ENCODE data around the gene BBS7. TPM values are rescaled to one million over a fixed set of nuclear protein-coding genes. Genes with fewer than 3 reads are reported as not detected.

The BBS7 gene
- polyA plus RNA-seq, 6 donors from 2014 or later: 2.0 to 9.5 (median 5.1) TPM

DNA sequence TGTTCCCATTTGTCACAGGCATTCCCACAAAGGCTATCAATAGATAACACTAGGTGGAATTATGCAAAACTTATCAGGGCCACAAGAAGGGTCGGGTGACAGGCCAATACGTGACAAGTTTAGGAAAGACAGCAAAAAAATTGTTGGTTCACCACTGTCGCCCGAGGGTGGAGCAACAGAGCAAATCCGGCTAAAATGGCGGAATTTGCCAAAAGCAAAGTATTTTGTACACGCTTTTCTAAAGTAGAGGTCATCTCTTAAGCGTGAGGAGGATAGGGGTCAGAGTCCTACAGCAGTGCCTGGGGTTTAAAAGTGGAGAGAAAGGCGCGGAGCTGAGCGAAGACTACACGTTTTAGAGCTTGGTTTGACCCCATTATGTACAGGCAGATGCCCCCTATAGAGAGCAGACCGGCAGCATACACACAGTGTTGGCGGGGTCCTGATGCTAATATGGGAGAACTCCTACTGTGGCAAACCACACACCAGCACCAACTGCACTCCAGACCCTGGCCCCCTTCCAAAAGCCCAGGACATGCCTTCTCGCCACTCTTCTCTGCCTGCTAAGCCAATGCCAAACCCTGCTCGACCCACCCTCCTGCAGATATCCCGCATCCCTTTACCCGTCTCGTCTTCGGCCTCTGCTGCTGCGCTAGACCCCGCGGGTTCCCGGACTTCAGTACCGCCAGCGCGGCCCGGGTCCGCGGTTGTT is 47.3 kb downstream of the BBS7 start:
- ATAC-seq (ENCODE audit: low read depth in 2 of 2) (no peak), DNase-seq (no peak)
- Mint-ChIP-seq H3K36me3 (peaks cover 0 to 4% of the 10 kb centered on the region in 2 donors), H3K27ac (peak overlapping the region in 2 of 6 donors; percentile 83 to 96), H3K9me3 (no peaks in the 10 kb centered on the region), H3K27me3 (no peaks in the 10 kb centered on the region), H3K4me3 (peak overlapping the region; percentile 83 to 100 (median 94)), H3K4me1 (peaks cover 13 to 18% (median 13%) of the 10 kb centered on the region in 3 donors)

- Mint-ChIP-seq H3K9me3 (no peaks in the 10 kb centered on the region), H3K27me3 (no peaks in the 10 kb centered on the region), H3K27ac (no peak overlapping the region), H3K4me1 (peaks cover 13 to 18% (median 13%) of the 10 kb centered on the region in 3 donors), H3K36me3 (peaks cover 0 to 4% of the 10 kb centered on the region in 2 donors), H3K4me3 (peak overlapping the region in 3 of 8 donors; percentile 83 to 100 (median 86))
- DNase-seq (no peak), ATAC-seq (ENCODE audit: low read depth in 2 of 2) (no peak)
Measured at GRCh38 chr4:121822047-121822446, 48.2 kb downstream of the BBS7 start.

DNA sequence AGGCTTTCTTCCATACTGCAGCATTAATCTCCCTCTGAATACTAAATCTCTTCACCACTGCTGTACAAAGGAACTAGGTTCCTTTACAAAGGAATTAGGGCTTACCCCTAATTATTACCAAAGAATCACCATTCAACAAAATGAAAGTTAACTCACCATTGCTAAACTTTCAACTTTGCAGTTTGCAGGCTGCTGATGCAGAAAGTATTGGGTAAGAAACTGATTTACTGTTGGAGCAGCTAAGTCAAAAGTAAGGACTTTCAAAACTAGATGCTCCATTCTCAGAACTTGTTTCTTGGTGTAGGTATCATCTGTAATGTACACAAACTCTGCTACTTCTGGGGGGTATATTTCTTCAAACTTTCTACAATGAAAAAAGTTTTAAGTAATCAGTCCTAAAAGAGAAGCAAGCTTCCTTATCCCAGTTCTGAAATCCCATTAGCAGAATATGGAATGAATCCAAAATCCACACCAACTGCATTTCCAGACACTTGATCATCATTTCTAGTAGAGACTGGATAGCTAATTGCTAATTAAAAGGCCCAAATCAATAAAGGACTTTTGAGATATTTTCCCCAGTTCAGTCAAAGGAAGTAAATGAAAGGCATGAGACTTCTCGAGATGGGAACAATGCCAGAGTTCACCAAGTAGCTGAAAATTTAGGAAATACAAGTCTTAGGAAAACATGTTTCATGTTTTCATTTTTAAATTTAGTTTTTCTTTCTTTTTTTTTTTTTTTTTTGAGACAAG is 50.9 kb downstream of the BBS7 start:
- ATAC-seq (ENCODE audit: low read depth in 2 of 2) (no peak), DNase-seq (no peak)
- Mint-ChIP-seq H3K27ac (peak overlapping the region in 1 of 6 donors; percentile 14), H3K4me1 (peaks cover 13 to 18% (median 13%) of the 10 kb centered on the region in 3 donors), H3K27me3 (no peaks in the 10 kb centered on the region), H3K4me3 (peak overlapping the region in 1 of 8 donors; percentile 16), H3K36me3 (peaks cover 0 to 4% of the 10 kb centered on the region in 2 donors), H3K9me3 (no peaks in the 10 kb centered on the region)

- Mint-ChIP-seq H3K4me1 (peaks cover 6 to 11% (median 7%) of the 10 kb centered on the region in 3 donors), H3K36me3 (peaks cover 0 to 4% of the 10 kb centered on the region in 2 donors), H3K27me3 (no peaks in the 10 kb centered on the region), H3K27ac (peak overlapping the region in 1 of 6 donors; percentile 67), H3K4me3 (no peak overlapping the region), H3K9me3 (no peaks in the 10 kb centered on the region)
- no peak for DNase-seq
- no peak for ATAC-seq (ENCODE audit: low read depth in 2 of 2)
Measured at GRCh38 chr4:121818215-121818614, 52.1 kb downstream of the BBS7 start.

DNA sequence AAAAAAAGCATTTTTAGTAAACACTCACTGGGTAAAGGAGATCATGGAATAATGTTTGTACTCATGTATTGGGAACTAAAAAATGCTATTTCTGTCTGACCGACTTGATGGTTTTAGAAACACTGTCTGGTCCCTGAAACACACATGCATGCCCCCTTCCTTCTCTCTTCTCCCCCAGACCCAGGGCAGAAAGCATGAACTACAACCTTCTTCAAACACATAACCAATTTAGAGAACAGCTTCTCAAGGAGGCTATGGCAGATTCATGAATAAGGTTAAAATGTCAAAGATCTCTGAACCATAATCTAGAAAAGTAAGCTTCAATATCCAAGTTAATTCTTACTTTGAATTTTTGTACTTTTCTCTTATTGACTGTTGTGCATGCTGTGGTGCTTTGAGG is 52.6 kb downstream of the BBS7 start:
- Mint-ChIP-seq H3K27ac (peak overlapping the region in 2 of 6 donors; percentile 25 to 38), H3K9me3 (no peaks in the 10 kb centered on the region), H3K4me1 (peaks cover 1 to 6% (median 2%) of the 10 kb centered on the region in 3 donors), H3K4me3 (no peak overlapping the region), H3K36me3 (peaks cover 0 to 4% of the 10 kb centered on the region in 2 donors), H3K27me3 (no peaks in the 10 kb centered on the region)
- ATAC-seq (ENCODE audit: low read depth in 2 of 2) (no peak), DNase-seq (no peak)

DNA sequence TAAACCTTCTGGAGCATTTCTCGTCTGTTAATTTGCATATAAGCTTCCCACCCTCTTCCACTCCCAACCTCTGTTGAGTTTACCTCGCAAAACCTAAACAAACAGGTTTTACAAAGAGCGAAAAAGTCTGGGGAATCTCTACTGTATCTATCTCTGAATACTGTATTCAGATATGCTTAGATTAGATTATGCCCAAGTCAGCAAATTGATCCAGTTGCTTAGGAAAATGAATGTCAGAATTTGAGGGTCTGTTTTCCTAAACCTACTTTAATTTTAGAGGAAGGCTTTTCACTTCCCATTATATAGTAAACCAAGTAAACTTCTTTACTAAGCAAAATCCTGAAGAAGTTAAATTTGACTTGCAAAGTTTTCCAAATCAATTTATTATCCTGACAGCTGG is 53.3 kb downstream of the BBS7 start:
- Mint-ChIP-seq H3K9me3 (no peaks in the 10 kb centered on the region), H3K27me3 (no peaks in the 10 kb centered on the region), H3K4me1 (peaks cover 0 to 4% (median 0%) of the 10 kb centered on the region in 3 donors), H3K36me3 (peaks cover 0 to 4% of the 10 kb centered on the region in 2 donors), H3K27ac (no peak overlapping the region), H3K4me3 (no peak overlapping the region)
- DNase-seq (no peak), ATAC-seq (ENCODE audit: low read depth in 2 of 2) (no peak)

- ATAC-seq (ENCODE audit: low read depth in 2 of 2) (no peak), DNase-seq (no peak)
- Mint-ChIP-seq H3K27me3 (no peaks in the 10 kb centered on the region), H3K36me3 (peaks cover 0 to 4% of the 10 kb centered on the region in 2 donors), H3K4me3 (no peak overlapping the region), H3K9me3 (no peaks in the 10 kb centered on the region), H3K4me1 (peaks cover 0 to 4% (median 0%) of the 10 kb centered on the region in 3 donors), H3K27ac (no peak overlapping the region)
Measured at GRCh38 chr4:121814756-121815155, 55.5 kb downstream of the BBS7 start.

GRCh38 chr4:121811122-121811521 is 59.2 kb downstream of the BBS7 start:
- Mint-ChIP-seq H3K4me3 (no peak overlapping the region), H3K9me3 (no peaks in the 10 kb centered on the region), H3K27ac (no peak overlapping the region), H3K4me1 (peaks cover 0 to 4% (median 0%) of the 10 kb centered on the region in 3 donors), H3K27me3 (no peaks in the 10 kb centered on the region), H3K36me3 (peaks cover 8 to 12% of the 10 kb centered on the region in 2 donors)
- no peak for DNase-seq
- ATAC-seq (ENCODE audit: low read depth in 2 of 2): no peak

DNA sequence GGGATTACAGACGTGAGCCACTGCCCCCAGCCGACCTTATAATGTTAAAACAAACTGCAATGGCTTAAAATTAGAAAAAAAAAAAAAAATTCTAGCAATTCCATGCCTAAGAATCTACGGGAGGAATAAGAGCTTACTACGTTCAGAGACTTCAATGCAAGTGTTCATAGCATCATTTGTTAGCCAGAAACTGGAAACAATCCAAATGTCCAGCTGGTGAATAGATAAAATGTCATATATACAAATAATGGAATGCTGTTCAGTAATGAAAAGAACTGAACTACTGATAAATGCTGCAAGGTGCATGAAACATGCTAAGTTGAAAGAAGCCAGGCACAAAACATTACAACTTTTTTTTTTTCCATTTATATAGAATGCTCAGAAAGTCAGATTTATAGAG is 63.9 kb downstream of the BBS7 start:
- Mint-ChIP-seq H3K4me3 (no peak overlapping the region), H3K9me3 (no peaks in the 10 kb centered on the region), H3K27me3 (no peaks in the 10 kb centered on the region), H3K36me3 (peaks cover 12 to 20% of the 10 kb centered on the region in 2 donors), H3K27ac (peak overlapping the region in 1 of 6 donors; percentile 81), H3K4me1 (peaks cover 9 to 15% (median 10%) of the 10 kb centered on the region in 3 donors)
- ATAC-seq (ENCODE audit: low read depth in 2 of 2): no peak
- DNase-seq: no peak

- H3K27ac Mint-ChIP-seq: peak overlapping the region; percentile 96 to 99 (median 98)
- no peak for DNase-seq
- H3K27me3 Mint-ChIP-seq: no peaks in the 10 kb centered on the region
- peaks cover 14 to 34% (median 16%) of the 10 kb centered on the region in 3 donors for H3K4me1 Mint-ChIP-seq
- peak overlapping the region; percentile 82 to 98 (median 93) for H3K4me3 Mint-ChIP-seq
- H3K9me3 Mint-ChIP-seq: no peaks in the 10 kb centered on the region
- ATAC-seq (ENCODE audit: low read depth in 2 of 2): no peak
- peaks cover 5 to 12% of the 10 kb centered on the region in 2 donors for H3K36me3 Mint-ChIP-seq
Measured at GRCh38 chr4:121801715-121802075, 68.6 kb downstream of the BBS7 start.

GRCh38 chr4:121800961-121801714 is 69.1 kb downstream of the BBS7 start, which contains the start of gene EXOSC9:
EXOSC9 (plus strand) TSS chr4:121801323; CDS start chr4:121801425, 102 bp downstream.
- Mint-ChIP-seq H3K9me3 (no peaks in the 10 kb centered on the region), H3K4me3 (peak within 1 kb of the TSS; percentile 82 to 98 (median 93)), H3K27ac (peak within 1 kb of the TSS; percentile 96 to 99 (median 98)), H3K4me1 (peaks cover 14 to 34% (median 16%) of the 10 kb centered on the region in 3 donors), H3K36me3 (peaks cover 0 to 12% of the 10 kb centered on the region in 2 donors), H3K27me3 (no peaks in the 10 kb centered on the region)
- DNase-seq: peak; percentile 91
- ATAC-seq (ENCODE audit: low read depth in 2 of 2): peak; percentile 79 to 82

DNA sequence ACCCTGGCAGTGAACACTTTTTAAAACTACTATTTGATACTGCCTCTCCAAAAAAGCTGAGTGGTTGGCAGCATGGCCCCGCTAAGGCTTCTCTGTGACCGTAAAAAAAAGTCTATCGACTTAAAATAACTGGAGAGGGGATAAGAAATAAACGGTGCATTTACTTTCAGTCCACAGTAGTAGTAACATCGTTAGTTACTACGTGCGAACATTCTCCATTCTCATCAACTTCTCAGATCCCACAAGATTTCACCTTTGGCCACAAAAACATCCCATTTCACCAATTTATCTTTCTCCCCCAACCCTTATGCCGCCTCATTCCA is 69.7 kb downstream of the BBS7 start:
- peaks cover 0 to 5% (median 0%) of the 10 kb centered on the region in 3 donors for H3K27me3 Mint-ChIP-seq
- peaks cover 0 to 11% of the 10 kb centered on the region in 2 donors for H3K36me3 Mint-ChIP-seq
- H3K9me3 Mint-ChIP-seq: no peaks in the 10 kb centered on the region

GRCh38 chr4:121799867-121800501 is 70.3 kb downstream of the BBS7 start:
- Mint-ChIP-seq H3K27me3 (peaks cover 0 to 11% (median 6%) of the 10 kb centered on the region in 3 donors), H3K4me3 (peak overlapping the region; percentile 82 to 98 (median 93)), H3K4me1 (peaks cover 14 to 34% (median 16%) of the 10 kb centered on the region in 3 donors)

More for the DNA sequence above, 69.7 kb downstream of the BBS7 start:
- H3K4me3 Mint-ChIP-seq: peak overlapping the region; percentile 82 to 98 (median 93)
- peaks cover 14 to 34% (median 16%) of the 10 kb centered on the region in 3 donors for H3K4me1 Mint-ChIP-seq
- DNase-seq (no peak), ATAC-seq (ENCODE audit: low read depth in 2 of 2) (peak; percentile 20 to 32)
- H3K27ac Mint-ChIP-seq: peak overlapping the region; percentile 96 to 99 (median 98)

More at GRCh38 chr4:121799867-121800501, 70.3 kb downstream of the BBS7 start:
- no peaks in the 10 kb centered on the region for H3K9me3 Mint-ChIP-seq
- peak overlapping the region in 4 of 6 donors; percentile 25 to 98 (median 80) for H3K27ac Mint-ChIP-seq
- H3K36me3 Mint-ChIP-seq: peaks cover 0 to 5% of the 10 kb centered on the region in 2 donors
- no peak for DNase-seq
- ATAC-seq (ENCODE audit: low read depth in 2 of 2): no peak
